ENCODE measurements around the gene ZNF638.

The ZNF638 gene

DNA sequence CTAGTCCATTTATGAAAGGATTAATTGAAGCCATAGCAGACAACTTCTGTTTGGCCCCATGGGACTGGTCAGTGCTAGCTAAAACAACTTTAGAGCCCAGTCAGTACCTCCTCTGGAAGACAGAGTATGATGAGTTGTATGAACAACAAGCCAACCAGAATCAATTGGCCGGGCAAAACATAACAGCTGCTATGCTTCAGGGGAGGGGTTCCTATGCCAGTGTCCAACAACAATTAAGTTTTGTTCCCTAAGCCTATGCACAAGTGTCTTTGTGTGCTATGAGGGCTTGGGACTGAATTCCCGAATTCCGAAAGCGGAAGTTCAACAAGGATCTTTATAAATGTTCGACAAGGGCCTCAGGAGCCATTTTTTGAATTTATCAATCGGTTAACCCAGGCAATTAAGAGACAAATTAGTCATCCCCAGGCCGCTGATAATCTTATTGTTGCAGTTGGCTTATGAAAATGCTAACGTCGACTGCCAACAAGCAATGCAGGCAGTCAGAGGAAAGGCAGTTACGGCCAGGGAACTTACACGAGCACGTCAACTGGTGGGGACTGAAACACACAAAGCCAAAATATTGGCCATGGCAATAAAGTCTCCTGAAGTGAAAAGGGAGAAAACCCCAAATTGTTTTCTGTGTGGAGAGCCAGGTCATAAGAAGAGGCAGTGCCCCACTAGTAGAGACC is 57.9 kb downstream of the ZNF638 start:
- no peak overlapping the region for H3K27ac ChIP-seq (ENCODE audit: low read depth, low read length)
- H4K20me1 ChIP-seq (ENCODE audit: low read depth, low read length) = no peaks in the 10 kb centered on the region; the same call in 1 of the 2 replicates
- H3K27me3 ChIP-seq (ENCODE audit: low read length) = no peaks in the 10 kb centered on the region
- H2AFZ ChIP-seq (ENCODE audit: low read depth, low read length, severe bottlenecking) = no peak overlapping the region
- H3K36me3 ChIP-seq (ENCODE audit: low read length) = peaks cover 35% of the 10 kb centered on the region
- no peaks in the 10 kb centered on the region for H3F3A ChIP-seq (ENCODE audit: insufficient read depth)
- no peaks in the 10 kb centered on the region for H3K9me3 ChIP-seq (ENCODE audit: insufficient read depth, low read length)
- no peak overlapping the region for H3K4me2 ChIP-seq (ENCODE audit: low read depth, low read length, poor library complexity, severe bottlenecking)
- TF ChIP-seq, protein P1, sequence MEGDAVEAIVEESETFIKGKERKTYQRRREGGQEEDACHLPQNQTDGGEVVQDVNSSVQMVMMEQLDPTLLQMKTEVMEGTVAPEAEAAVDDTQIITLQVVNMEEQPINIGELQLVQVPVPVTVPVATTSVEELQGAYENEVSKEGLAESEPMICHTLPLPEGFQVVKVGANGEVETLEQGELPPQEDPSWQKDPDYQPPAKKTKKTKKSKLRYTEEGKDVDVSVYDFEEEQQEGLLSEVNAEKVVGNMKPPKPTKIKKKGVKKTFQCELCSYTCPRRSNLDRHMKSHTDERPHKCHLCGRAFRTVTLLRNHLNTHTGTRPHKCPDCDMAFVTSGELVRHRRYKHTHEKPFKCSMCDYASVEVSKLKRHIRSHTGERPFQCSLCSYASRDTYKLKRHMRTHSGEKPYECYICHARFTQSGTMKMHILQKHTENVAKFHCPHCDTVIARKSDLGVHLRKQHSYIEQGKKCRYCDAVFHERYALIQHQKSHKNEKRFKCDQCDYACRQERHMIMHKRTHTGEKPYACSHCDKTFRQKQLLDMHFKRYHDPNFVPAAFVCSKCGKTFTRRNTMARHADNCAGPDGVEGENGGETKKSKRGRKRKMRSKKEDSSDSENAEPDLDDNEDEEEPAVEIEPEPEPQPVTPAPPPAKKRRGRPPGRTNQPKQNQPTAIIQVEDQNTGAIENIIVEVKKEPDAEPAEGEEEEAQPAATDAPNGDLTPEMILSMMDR (IDR thresholded peaks at IDR 0.05; ENCODE audit: insufficient read depth, low read length, poor library complexity, severe bottlenecking) = no peak
- TF ChIP-seq EZH2phosphoT487 (conservative IDR thresholded peaks at IDR 0.05; ENCODE audit: low read length) = no peak
- H3K9me2 ChIP-seq (replicated peaks; ENCODE audit: insufficient read depth, low read length) = no peaks in the 10 kb centered on the region
- H3K4me3 ChIP-seq (ENCODE audit: insufficient read depth, low read length, poor library complexity, severe bottlenecking) = no peak overlapping the region
- no peak overlapping the region for H3K9ac ChIP-seq (ENCODE audit: low read length)
- no peaks in the 10 kb centered on the region for H3K79me2 ChIP-seq (ENCODE audit: insufficient read depth, low read length)

DNA sequence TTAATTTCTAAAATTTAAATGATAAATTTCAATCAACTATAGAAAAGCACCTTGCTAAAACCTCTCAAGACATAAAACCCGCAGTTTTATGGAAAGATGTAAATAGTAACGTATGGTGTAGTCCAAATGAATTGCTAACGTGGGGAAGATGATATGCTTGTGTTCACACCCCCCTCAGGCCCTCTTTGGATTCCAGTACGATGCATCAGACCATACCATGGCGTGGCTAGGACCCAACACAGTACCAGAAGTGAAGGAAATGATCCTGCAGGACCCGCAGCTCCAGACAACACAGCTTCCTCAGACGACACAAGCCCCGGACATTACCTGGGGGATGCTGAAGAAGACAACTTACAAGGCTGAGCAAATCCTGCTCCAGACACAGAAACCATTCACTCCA is 61.6 kb downstream of the ZNF638 start:
- peaks cover 32% of the 10 kb centered on the region for H3K36me3 ChIP-seq (ENCODE audit: low read length)
- H3K79me2 ChIP-seq (ENCODE audit: insufficient read depth, low read length) = no peaks in the 10 kb centered on the region
- no peaks in the 10 kb centered on the region for H3K27me3 ChIP-seq (ENCODE audit: low read length)
- no peaks in the 10 kb centered on the region for H3K9me3 ChIP-seq (ENCODE audit: insufficient read depth, low read length)
- no peak overlapping the region for H3K4me2 ChIP-seq (ENCODE audit: low read depth, low read length, poor library complexity, severe bottlenecking)
- TF ChIP-seq EZH2phosphoT487 (conservative IDR thresholded peaks at IDR 0.05; ENCODE audit: low read length) = no peak
- TF ChIP-seq, protein P1 (IDR thresholded peaks at IDR 0.05; ENCODE audit: insufficient read depth, low read length, poor library complexity, severe bottlenecking) = no peak
- H3K27ac ChIP-seq (ENCODE audit: low read depth, low read length) = no peak overlapping the region
- no peaks in the 10 kb centered on the region for H3F3A ChIP-seq (ENCODE audit: insufficient read depth)
- H2AFZ ChIP-seq (ENCODE audit: low read depth, low read length, severe bottlenecking) = no peak overlapping the region
- no peak overlapping the region for H3K9ac ChIP-seq (ENCODE audit: low read length)
- no peak overlapping the region for H3K4me3 ChIP-seq (ENCODE audit: insufficient read depth, low read length, poor library complexity, severe bottlenecking)
- no peaks in the 10 kb centered on the region for H3K9me2 ChIP-seq (replicated peaks; ENCODE audit: insufficient read depth, low read length)
- no peaks in the 10 kb centered on the region for H4K20me1 ChIP-seq (ENCODE audit: low read depth, low read length)

DNA sequence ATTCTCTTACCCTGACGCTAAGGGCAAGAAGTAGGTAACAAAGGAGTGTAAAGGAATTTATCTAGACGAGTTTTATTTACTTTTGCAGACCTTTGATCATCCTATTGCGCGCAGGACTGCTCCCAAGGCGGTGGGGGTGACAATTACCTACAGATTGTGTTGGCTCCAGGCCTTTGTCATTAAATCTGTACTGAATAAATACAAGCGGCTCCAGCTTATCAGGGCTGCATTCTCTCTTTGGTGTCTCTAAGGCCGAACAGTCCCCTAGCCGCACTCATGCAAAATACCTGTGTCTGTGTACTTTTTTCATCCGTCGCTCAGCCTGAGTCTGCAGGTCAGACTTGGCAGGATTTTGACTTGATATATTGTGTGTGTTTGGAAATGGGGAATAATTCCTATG is 63.9 kb downstream of the ZNF638 start:
- H2AFZ ChIP-seq (ENCODE audit: low read depth, low read length, severe bottlenecking) = no peak overlapping the region

More for the DNA sequence above, 63.9 kb downstream of the ZNF638 start:
- Histone ChIP-seq H3K36me3 (ENCODE audit: low read length) (peaks cover 46% of the 10 kb centered on the region; the same call in 1 of the 2 replicates), H3K79me2 (ENCODE audit: insufficient read depth, low read length) (no peaks in the 10 kb centered on the region), H3K27ac (ENCODE audit: low read depth, low read length) (no peak overlapping the region), H3K9me2 (replicated peaks; ENCODE audit: insufficient read depth, low read length) (no peaks in the 10 kb centered on the region), H3K27me3 (ENCODE audit: low read length) (no peaks in the 10 kb centered on the region), H3K4me2 (ENCODE audit: low read depth, low read length, poor library complexity, severe bottlenecking) (no peak overlapping the region), H3K9ac (ENCODE audit: low read length) (no peak overlapping the region), H3K9me3 (ENCODE audit: insufficient read depth, low read length) (no peaks in the 10 kb centered on the region), H4K20me1 (ENCODE audit: low read depth, low read length) (no peaks in the 10 kb centered on the region), H3F3A (ENCODE audit: insufficient read depth) (no peaks in the 10 kb centered on the region), H3K4me3 (ENCODE audit: insufficient read depth, low read length, poor library complexity, severe bottlenecking) (no peak overlapping the region)
- TF ChIP-seq EZH2phosphoT487 (conservative IDR thresholded peaks at IDR 0.05; ENCODE audit: low read length) = no peak
- TF ChIP-seq, protein P1 (IDR thresholded peaks at IDR 0.05; ENCODE audit: insufficient read depth, low read length, poor library complexity, severe bottlenecking) = no peak
